Lower lobe of right lung (tissue), 2 donors: ENCODE measurements around the gene COL20A1. TPM values are rescaled to one million over a fixed set of nuclear protein-coding genes. Genes with fewer than 3 reads are reported as not detected.

Experiments
- ATAC-seq, 2 donors: fragments of 200-7000 bp; cut with Tn5 transposase; one replicate each; pipeline ENCODE4 v1.9.1; 2020 to 2022; ENCODE audit warnings: mild to moderate bottlenecking in 2 of 2, moderate library complexity in 2 of 2
- DNase-seq: peaks from one replicate; pipeline ENCODE4 v3.0.0-alpha.2; 2020
- H3K27ac ChIP-seq: fragments of 200-600 bp; one replicate; pipeline ENCODE4 v1.8.0; 2022
- H3K27me3 ChIP-seq: fragments of 200-600 bp; one replicate; pipeline ENCODE4 v1.8.0; 2022; ENCODE audit warnings: low read depth
- H3K36me3 ChIP-seq: fragments of 200-600 bp; one replicate; pipeline ENCODE4 v1.8.0; 2022; ENCODE audit warnings: mild to moderate bottlenecking
- H3K4me1 ChIP-seq: fragments of 200-600 bp; one replicate; pipeline ENCODE4 v1.8.0; 2022
- H3K4me3 ChIP-seq: fragments of 200-600 bp; one replicate; pipeline ENCODE4 v1.8.0; 2022; ENCODE audit warnings: mild to moderate bottlenecking
- H3K9me3 ChIP-seq: fragments of 200-600 bp; one replicate; pipeline ENCODE4 v1.8.0; 2022
- CTCF ChIP-seq: fragments of 200-600 bp; IDR thresholded peaks from one replicate; pipeline ENCODE4 v1.8.0; 2022; ENCODE audit warnings: antibody characterized with exemption, mild to moderate bottlenecking
- intact Hi-C: fragments of 100-400 bp; cut with DNase I; formaldehyde crosslinking; loops from one replicate; pipeline ENCODE4 v1.11.0; 2022
- total RNA-seq: library from RNA; stranded (reverse); fragmentation: NEBNext Ultra II Directional; extraction: Animal tissue kit (Norgen Biotek cat#: 25700); gene quantifications from one replicate; pipeline ENCODE4 v1.2.1, GENCODE V29; 2021
- donor health status: DM: no; HTN: yes; CAD: no; lungs with severe emphysema.

Gene COL20A1
- total RNA-seq, 1 donor from 2014 or later: not detected

GRCh38 chr20:63277466-63278272 lies 15.3 kb upstream of the COL20A1 start:
- no peaks in the 10 kb centered on the region for H3K9me3 ChIP-seq
- no peaks in the 10 kb centered on the region for H3K27me3 ChIP-seq
- peaks cover 72% of the 10 kb centered on the region for H3K36me3 ChIP-seq
- no peak for TF ChIP-seq CTCF
- peaks cover 23% of the 10 kb centered on the region for H3K4me1 ChIP-seq
- no peak overlapping the region for H3K4me3 ChIP-seq
- no peak for ATAC-seq
- DNase-seq: no peak
- H3K27ac ChIP-seq: no peak overlapping the region
- intact Hi-C loops: no loop called here

DNA sequence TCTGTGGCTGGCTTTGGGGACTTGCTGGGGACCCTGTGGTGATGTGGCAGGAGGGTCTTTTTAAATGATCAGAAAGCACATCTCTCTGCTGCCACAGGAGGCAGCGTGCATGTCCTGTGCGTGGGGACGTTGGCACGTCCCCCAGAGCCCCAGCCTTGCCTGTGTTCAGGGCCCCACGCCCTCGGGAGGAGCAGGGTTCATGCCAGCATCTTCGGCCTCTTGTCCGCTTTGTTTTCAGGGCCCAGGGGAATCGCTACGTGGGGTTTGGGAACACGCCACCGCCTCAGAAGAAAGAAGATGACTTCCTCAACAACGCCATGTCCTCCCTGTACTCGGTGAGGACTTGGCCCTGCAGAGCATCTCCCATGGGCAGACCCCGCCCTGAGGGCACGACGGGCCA lies 14.3 kb upstream of the COL20A1 start:
- H3K36me3 ChIP-seq: peaks cover 82% of the 10 kb centered on the region
- H3K4me3 ChIP-seq: no peak overlapping the region
- ATAC-seq (no peak), DNase-seq (no peak)
- intact Hi-C loops: no loop called here
- H3K27ac ChIP-seq: no peak overlapping the region
- H3K9me3 ChIP-seq: no peaks in the 10 kb centered on the region
- no peak for TF ChIP-seq CTCF
- H3K4me1 ChIP-seq: peaks cover 17% of the 10 kb centered on the region
- no peaks in the 10 kb centered on the region for H3K27me3 ChIP-seq

- intact Hi-C loops: no loop called here
- no peak for DNase-seq
- Histone ChIP-seq H3K27me3 (no peaks in the 10 kb centered on the region), H3K9me3 (no peaks in the 10 kb centered on the region), H3K36me3 (peaks cover 94% of the 10 kb centered on the region), H3K4me1 (peaks cover 4% of the 10 kb centered on the region), H3K27ac (no peak overlapping the region), H3K4me3 (no peak overlapping the region)
- ATAC-seq: no peak
- no peak for TF ChIP-seq CTCF
These were observed 13.1 kb upstream of the COL20A1 start for GRCh38 chr20:63279931-63280330.

DNA sequence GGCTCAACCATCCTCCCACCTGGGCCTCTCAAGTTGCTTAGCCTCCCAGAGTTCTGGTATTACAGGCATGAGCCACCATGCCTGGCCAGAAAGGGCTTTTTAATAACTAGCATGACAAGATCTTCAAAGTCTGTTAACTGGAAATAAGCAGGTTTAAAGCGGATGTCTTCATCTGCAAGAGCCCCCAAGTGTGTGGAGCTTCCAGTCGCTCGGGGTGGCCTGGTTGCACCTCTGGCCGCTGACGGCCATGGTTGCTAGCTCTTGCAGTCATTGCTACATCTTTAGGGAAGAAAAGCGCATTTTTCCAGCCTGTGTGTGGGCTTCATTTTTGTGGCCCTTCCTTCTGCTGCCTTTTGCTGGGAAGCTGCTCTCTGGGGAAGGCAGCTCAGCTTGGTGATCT lies 12.6 kb upstream of the COL20A1 start:
- no peak overlapping the region for H3K27ac ChIP-seq
- ATAC-seq: no peak
- H3K4me3 ChIP-seq: no peak overlapping the region
- intact Hi-C loops: no loop called here
- no peak for DNase-seq
- no peak for TF ChIP-seq CTCF
- peaks cover under 1% of the 10 kb centered on the region for H3K4me1 ChIP-seq
- no peaks in the 10 kb centered on the region for H3K9me3 ChIP-seq
- no peaks in the 10 kb centered on the region for H3K27me3 ChIP-seq
- H3K36me3 ChIP-seq: peaks cover 99% of the 10 kb centered on the region

GRCh38 chr20:63280929-63281545 lies 11.9 kb upstream of the COL20A1 start:
- no peaks in the 10 kb centered on the region for H3K27me3 ChIP-seq
- DNase-seq: no peak
- H3K36me3 ChIP-seq: peaks cover 100% of the 10 kb centered on the region

More at GRCh38 chr20:63280929-63281545, 11.9 kb upstream of the COL20A1 start:
- Histone ChIP-seq H3K4me3 (no peak overlapping the region), H3K27ac (no peak overlapping the region), H3K9me3 (no peaks in the 10 kb centered on the region), H3K4me1 (no peaks in the 10 kb centered on the region)
- intact Hi-C loops: no loop called here
- no peak for ATAC-seq
- no peak for TF ChIP-seq CTCF
